NCI-H2107 (cell line): Measurements from ENCODE around the gene DGKI.

ENCODE experiments used
- DNase-seq: peaks from one replicate; lab custom pipeline; 2025; lab: John Stamatoyannopoulos, UW

The DGKI gene

DNA sequence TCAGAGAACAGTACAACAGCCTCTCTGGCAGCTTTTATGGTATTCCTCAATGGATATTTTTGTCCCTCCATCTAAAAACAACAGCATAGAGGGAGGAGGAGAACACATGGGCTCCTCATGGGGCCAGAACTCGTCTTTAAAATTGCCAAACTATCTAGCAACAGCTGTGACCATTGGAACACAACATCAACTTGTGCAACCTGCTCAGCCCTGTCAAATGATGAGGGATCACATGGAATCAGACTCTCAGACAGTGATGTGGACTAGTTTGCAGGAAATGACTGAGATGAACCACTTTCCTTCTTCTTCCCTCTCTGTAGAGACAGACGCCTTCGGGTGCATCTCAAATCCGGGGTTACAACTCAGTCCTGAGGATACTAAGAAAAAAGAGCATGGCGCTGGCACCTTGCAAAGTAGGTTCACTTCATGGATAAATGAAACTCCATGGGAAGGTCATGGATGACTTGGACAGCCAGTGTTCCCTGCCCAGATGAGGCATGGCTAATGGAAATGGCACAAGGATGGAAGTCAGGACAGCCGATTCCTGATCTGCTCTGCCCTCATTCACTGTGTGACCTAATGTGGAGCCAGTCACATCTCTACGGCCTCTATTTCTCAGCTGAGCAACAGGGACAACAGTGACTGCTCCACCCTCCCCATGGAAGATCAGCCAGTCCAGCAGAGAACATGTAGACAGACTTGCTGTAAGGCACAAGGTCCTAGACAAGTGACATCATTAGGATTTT, 24.6 kb upstream of the DGKI start:
- DNase-seq = no peak

DNA sequence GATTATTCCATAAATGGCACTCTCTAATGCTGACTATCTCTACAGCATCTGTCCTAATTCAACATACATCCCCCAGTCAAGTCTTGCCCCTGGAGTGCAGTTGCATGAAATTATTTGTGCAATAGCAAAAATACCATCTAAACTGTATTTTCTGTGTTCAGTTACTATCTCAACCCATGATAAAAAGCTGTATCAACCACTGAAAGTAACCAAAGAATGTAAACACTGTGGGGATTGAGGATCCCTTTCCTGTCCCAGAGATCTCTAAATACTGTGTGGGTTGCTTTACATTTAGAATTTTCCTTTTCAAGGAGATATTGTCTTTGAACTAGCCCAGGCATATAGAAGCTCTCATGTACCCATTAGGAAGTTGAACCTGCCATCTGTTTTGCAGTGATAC, 23.9 kb upstream of the DGKI start:
- DNase-seq = no peak

DNA sequence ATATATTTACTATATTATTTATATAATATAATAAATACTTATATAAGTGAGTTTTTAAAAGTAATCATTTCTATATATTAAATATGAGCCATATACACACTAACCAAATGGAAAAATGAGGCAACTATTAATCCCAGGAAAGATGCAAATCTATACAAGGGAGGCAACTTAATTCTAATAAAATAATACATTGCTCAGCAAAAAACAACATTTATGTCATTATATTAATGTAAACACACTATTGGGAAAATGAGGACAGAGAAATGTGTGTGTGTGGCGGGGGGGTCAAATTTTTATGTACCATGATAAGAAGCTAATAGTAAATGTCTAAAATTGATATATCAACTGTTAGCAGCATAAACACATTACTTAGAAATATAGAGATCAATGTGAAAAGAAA, 23.3 kb upstream of the DGKI start:
- DNase-seq = no peak

DNA sequence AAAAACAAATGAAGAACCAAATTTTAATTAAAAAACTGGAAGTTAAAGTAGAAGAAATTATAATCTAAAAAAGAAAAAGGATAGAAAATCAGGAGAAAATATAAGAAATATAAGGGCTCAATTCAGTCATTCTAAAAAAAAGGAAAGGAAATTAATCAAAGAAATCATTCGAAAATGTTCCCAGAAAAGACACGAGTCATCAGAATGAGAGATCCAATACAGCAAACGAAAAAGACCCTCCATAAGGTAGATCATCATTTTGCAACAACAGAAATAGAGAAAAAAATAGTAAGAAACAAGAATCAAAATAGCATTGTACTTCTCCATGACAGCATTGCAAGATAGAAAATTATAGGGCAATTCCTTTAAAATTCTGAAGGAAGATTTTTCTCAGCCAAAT, 22.5 kb upstream of the DGKI start:
- no peak for DNase-seq

DNA sequence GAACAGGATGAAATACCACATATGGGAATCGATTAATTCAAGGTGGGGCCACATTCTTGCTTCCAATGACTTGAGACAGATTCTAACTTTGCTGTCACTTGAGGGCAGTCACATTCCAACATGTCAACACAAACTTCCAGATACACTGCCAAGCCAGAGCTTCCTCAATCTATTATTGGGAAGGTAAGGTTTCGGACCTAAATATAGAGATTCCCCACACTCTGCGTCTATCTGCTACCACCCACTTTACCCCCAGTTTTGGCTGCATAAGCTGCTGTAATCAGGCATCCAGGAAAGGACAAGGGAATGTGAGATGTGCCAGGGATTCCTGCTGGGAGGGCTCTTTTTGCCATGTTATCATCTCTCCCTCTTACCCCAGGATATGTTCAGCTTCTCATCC, 20.5 kb upstream of the DGKI start:
- DNase-seq = no peak

DNA sequence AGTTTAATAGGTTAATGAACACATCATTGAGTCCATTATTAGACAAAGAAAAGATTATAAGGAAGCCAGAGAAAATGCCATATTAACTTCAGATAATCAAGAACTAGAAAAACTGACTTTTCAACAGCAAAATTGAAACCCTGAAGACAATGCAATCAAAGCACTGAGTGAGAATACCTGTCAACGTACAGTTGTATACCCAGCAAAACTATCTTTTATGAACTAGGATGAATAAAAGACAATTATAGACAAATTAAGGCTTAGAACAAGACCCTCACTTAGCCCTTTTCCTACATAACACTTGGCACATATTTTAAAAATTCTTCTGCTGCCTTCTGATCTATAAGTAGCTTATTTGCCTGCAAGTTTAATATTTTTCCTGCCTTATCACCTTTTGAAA, 19.0 kb upstream of the DGKI start:
- no peak for DNase-seq

DNA sequence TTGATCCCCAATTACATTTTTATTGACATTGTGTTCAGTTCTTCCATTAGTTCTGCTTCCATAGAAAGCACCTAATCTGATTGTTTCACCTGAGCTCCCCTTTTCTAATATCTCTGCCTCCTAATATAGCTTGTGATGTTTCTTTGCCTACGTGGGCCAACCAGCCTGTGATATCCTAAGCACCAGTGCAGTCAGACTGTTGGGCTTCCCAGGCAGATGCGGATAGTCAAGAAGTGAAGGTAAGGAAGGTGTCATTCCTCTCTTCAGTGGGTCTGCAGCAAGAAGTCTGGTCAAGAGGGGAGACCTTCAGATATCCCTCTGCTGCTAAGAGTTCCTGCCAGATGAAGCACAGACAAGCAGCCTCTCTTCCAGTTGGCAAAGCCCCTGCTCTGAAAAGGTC, 16.2 kb upstream of the DGKI start:
- DNase-seq = no peak

DNA sequence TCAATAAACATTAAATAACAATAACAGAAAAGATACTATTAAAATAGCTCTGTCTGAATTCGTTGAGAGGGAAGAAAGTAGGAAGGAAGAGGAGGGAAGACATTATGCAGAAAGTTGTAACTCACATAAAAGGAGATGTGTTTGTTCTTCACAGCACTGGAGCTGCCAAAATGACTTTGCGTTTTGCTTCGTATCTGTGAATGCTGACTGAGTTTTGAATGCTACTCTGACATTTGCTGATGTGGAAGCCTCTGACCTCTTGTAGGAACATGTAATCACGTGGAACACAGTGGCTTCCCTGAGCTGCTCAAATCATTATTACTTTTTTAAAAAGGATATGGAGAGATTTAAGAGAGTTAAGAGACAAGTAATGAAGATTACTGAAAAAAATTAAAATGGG, 15.6 kb upstream of the DGKI start:
- DNase-seq = no peak

DNA sequence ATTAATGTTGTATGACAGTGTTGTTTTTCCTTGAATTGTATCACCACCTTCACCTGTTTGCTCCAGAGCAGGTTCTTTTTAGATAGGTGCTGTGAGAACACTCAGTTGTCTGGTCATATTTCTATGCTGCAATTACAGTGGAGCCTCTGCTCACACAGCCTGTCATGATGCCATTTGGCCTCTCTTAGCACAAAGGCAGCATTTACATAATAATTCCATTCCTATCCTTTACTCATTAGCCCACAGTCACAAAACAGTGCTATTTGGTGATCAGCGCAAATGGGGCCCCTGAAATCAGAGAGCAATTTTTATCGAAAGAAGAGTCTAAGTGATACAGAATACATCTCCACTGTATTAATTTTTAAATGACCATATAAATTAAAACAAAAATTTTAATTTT, 13.8 kb upstream of the DGKI start:
- no peak for DNase-seq

DNA sequence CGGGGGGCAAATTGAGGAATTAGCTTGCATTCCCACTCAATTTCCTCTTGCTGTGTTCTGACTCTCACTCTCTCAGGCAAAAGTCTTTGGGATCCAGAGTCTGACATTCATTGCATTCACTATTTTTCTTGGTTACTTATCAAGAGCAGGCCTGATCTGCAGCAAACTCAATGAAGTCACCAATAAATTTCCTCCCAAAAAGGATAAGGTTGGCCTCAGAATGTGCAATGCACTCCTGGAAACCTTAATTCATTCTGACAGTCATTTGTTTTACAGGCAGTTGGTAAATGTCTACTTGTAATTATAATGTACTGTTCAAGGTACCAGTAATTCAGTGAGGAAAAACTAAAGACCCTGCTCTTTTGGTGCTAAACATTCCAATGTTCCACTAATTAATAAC, 6.3 kb upstream of the DGKI start:
- no peak for DNase-seq

DNA sequence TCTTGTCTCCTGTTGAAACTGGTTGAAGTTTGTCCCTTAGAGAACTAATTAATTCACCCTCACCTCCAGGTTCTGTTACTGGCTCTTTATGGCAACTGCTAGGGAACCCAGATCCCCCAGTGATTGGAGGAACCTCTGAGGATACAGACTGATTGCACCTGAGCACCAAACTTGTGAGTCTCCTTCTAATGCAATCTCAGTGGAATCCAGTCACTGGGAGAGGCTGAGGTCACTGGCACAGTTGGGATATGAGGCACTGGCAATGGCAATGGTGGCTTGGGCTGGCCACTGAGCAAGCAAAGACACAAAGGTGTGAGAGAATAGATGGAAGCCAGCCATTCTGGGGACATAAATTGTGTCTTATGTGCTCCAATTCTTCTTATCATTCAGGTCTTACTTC, 5.3 kb upstream of the DGKI start:
- no peak for DNase-seq

DNA sequence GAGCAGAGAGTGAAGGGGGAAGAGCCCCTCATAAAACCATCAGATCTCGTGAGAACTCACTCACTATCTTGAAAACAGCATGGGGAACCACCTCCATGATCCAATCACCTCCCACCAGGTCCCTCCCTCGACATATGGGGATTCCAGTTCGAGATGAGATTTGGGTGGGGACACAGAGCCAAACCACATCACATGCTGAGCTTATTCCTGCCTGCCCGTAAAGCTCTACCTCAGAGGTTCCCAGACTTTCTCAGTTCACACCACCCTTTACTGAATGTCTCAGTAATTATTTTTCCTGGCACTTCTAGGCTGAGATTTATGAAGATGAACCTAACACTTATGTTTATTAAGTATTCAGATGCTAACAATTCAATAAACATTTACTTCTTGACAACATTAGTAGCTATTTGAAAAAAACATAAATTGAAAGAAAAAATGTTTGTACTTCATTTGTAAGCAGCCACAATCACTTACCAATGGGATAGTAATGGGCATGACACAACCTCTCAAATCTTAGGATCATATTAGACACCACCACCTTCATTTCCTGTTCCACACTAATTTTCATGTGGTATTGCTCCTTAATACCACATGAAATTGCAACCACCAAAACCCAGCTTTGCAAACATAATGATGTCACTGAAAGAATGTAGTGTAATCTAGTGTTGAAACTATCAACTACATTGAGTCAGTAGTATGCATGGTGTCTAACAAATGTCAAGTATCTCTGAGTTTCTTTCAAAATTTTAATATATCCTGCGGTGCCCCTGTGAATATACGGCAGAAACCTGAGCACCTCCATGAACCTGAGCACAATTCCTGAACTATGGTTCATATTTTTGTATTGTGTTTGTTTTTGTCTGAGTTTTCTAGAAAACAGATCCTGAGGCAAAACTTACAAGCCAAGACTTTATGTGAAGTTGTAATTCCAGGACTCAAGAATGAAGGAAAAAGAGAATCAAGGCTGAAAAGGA, 4.5 kb upstream of the DGKI start:
- no peak for DNase-seq

DNA sequence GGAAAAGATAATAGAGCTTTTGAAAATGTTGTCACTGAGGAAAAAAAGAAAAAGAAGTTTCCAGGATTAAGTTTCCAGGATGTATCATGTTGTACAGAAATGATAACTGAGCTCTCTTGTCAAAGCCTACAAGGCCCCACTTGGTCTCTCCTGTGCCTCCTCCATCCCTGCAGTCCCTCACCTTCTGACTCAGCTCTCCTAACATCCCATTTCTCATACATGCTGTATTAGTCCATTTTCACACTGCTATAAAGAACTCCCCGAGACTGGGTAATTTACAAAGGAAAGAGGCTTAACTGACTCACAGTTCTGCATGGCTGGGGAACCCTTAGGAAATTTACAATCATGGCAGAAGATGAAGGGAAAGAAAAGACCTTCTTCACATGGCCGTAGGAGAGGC, 3.8 kb upstream of the DGKI start:
- DNase-seq = no peak

DNA sequence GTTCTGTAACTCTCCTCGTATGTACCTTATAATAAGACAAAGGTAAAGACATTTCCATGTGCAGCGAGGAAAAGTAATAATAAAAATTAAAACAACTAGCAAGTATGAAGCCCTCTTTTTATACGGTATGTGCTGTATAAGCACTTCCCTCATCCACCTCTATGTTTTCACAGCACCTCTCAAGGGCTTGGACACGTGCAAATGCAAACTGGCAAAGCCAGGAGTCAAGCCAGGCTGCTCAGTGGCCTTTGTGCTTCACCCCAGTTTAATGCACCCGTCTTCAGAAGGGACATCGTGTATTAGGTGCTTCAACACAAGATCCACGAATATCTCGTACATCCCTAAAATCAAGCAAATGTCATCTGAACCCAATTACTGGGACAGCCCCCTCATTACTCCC, 1.3 kb upstream of the DGKI start:
- no peak for DNase-seq

DNA sequence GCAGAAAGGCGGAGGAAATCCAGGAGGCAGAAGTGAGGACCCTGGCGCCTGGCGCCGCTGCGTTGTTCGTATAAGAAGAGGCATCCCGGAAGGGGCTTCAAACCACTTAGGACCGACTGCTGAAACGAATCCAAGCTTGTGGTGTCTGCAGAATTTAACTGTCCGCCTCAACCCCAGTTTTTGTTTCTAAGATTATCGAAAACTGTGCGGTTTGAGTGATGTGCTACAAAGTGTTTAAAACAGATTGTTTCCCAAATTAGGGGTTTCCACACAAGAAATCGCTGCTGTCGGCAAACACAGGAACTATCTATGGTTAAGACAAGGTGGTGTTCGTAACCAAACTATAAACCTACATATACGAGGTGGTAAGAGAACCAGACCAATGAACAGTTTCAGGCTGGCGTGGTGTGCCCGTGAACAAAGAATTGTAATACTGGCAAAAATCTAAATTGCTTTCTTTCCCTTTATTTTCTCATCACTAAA, 835 bp upstream of the DGKI start:
- no peak for DNase-seq

DNA sequence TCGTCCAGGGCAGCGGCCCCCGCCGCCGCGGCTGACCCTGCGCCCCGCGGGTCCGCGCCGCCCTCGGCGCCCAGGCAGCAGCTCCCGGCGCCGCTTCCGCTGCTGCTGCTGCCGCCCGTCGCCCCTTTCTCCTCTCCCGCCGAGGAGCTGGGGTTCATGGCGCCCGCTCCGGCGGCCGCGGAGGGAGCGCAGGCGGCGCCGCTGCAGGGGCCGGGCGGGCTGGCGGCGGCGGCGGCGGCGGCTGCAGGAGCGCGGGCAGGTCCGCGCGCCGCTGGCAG, 286 bp downstream of the DGKI start:
- no peak for DNase-seq

DNA sequence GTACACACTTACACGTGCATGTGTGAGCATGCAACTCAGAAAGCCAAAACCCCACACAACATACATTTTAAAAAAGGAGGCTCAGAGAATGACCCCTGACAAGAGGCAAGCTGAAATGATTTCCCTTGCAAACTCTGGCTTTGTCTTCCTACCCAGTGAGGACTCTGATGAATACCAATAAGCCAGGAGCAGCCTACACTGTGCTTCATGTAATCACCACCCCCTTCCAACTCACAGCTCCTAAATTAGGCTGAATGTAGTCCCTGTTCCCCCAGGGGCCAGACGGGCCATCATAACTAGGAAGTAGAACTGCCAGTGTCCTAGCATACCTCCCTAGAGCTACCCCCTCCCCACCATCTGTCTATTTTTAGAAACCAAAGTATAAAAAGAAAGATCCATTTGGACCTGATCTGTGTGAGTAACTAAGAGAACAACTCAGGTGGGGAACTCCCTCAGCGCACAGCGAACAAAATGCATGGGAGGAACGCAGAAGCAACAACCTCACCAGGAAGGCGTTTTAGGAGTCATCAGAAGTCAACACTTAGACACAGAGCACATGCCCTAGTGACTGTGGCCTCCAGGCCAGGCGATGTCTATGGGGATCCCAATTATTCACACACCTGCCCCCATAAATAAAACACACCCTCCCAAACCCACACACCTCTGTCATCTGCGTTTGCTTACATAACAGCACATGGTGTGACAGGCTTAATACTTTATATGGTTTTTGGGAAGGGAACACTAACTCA, 1.9 kb downstream of the DGKI start:
- DNase-seq = no peak

DNA sequence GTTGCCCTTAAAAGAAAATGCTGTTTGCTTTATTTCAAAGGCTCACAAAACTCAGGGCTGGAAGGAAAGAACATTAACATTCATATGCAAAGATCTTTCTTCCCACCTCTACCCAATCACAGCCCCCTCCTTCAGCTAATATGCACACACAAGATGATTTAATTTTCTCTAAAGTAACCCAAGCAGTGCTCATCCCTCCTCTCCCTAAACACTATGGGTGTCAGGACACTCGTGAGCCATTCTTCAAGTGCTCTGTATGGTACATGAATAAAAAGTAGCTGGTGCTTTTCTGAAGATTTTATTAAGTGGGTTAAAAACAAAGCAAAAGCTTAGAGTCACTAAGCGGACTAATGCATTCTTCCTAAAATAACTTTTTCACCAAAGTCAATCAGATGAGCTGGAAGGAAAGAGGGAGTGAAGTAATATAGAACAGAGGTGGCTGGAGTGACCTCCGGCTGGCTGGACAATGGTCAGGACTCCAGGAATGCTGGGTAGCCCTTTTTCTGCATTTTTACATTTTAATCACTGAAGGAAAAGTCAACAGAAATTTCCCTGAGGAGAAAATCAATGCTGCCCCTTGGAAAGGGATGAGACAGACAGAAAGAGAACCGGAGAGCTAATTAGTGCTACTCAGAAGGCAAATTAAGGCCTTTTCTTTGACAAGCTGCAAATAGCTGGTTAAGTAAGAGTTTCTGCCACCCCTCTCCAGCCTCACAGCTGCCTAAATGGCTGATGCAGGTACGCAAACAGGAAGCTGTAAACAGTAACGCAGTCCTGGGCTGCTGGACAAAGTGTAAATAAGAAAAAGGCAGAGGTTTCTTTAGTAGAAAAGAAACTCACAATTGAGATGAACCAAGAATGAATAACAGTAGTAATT, 6.6 kb downstream of the DGKI start:
- DNase-seq = no peak

DNA sequence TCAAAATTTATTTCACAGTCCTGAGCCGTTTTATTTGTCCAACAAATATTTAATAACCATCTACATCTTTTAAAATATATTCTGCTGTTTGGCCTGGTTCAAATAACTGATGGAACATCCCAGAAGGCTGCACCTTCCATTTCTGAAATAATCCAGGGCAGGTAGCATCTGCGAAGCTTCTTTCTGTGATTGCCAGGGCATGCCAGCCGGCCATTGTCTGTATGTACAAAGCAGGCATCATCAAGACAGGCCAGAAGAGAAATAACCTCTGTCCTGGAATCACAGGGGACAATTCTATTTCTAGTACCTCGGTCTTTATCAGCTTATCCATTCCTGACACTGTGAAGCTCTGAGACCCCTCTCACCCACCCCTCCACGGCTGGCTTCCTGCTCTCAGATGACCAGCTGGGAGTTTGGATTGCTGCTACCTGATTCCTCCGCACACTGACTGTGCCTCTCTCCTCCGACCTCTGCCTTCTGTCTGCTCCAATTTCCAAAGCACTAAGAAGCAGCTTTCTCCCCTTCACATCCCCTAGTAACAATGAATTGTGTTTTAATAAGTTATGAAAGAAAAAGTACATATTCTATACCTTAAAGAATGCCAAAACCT, 8.0 kb downstream of the DGKI start:
- DNase-seq = no peak

DNA sequence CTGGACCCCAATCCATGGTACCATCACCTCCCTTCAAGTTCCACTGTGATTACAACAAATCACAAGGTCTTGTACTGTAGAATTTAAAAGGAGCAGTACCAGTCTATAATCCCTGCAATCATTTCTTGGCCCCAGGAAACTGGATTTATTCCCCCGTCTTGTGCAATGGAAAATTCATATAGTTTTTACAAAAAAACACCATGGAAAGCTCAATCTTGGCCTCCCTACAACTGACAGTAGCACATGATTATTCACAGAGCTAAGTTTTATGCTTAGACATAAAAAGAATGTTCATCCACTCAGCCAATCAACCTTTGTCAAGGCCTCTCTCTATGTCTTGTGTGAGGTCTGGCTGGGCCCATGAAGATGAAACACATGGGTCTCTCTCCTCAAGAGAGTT, 10.2 kb downstream of the DGKI start:
- DNase-seq = no peak

DNA sequence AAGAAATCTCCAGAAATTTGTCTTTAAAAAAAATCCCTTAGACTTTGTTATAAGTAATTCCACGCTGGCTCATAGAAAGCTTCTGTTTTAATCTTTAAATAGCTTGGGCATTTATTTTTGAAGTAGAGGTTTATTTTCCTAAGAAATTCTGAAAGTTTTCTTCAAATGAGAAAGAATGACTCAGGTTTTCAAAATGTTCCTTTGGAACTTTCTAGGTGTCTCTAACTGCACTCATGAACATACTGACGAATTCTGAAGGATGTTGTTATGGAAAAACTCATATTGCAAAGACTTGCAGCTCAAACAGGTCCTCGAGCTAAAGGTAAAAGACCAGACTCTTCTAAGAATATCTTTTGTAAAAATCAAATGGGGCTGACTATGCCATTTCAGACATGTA, 10.7 kb downstream of the DGKI start:
- DNase-seq = no peak
